A673 (cell line): ENCODE measurements around the gene ITGBL1. TPM values are rescaled to one million over a fixed set of nuclear protein-coding genes. Genes with fewer than 3 reads are reported as not detected.

ENCODE experiments used
- BruUV-seq: library from RNA; stranded (reverse); fragments of 400-500 nt; replicated peaks from 2 replicates; lab custom pipeline; 2021; lab: Mats Ljungman, UMichigan
- CTCF ChIA-PET: fragments of 300-600 bp; sonication (Branson Sonifier 250); formaldehyde crosslinking; loops from one replicate; lab custom pipeline; 2022; ENCODE audit warnings: antibody characterized with exemption; lab: Charles Lee
- POLR2A ChIA-PET: fragments of 300-600 bp; sonication (Branson Sonifier 250); formaldehyde crosslinking; loops from one replicate; lab custom pipeline; 2022; ENCODE audit warnings: antibody characterized with exemption; ENCODE audit not compliant: low non-redundant PET; lab: Charles Lee
- DNase-seq: peaks from one replicate; pipeline ENCODE4 v3.0.0-alpha.2; 2015; ENCODE audit warnings: low spot score
- H3K27ac ChIP-seq: fragments of 200-600 bp; sonication (generic); 2 replicates; pipeline ENCODE4 v1.5.1; 2016; ENCODE audit warnings: mixed run types, low read depth, mild to moderate bottlenecking, mixed read lengths, antibody characterized with exemption, low read length; ENCODE audit not compliant: poor library complexity, severe bottlenecking
- H3K27me3 ChIP-seq: fragments of 200-600 bp; sonication (generic); replicated peaks from 2 replicates; pipeline ENCODE4 v1.6.1; 2017; ENCODE audit warnings: mixed run types, low read depth, mild to moderate bottlenecking, mixed read lengths, antibody characterized with exemption, low read length; ENCODE audit not compliant: insufficient read depth, poor library complexity
- H3K36me3 ChIP-seq: fragments of 200-600 bp; sonication (generic); 2 replicates; pipeline ENCODE4 v1.6.1; 2016; ENCODE audit warnings: mixed run types, mild to moderate bottlenecking, mixed read lengths, antibody characterized with exemption, low read length; ENCODE audit not compliant: insufficient read depth, poor library complexity, severe bottlenecking
- H3K4me1 ChIP-seq: fragments of 200-600 bp; sonication (generic); 2 replicates; pipeline ENCODE4 v1.6.1; 2017; ENCODE audit warnings: mixed run types, mild to moderate bottlenecking, mixed read lengths, antibody characterized with exemption, low read length; ENCODE audit not compliant: insufficient read depth, poor library complexity, severe bottlenecking
- H3K4me3 ChIP-seq: fragments of 200-600 bp; sonication (generic); 2 replicates; pipeline ENCODE4 v1.5.1; 2016; ENCODE audit warnings: low read depth, mixed run types, mild to moderate bottlenecking, mixed read lengths, low read length; ENCODE audit not compliant: poor library complexity, severe bottlenecking
- H3K9me3 ChIP-seq: fragments of 200-600 bp; sonication (generic); 2 replicates; pipeline ENCODE4 v1.6.1; 2016; ENCODE audit warnings: mixed run types, low read depth, mild to moderate bottlenecking, mixed read lengths, antibody characterized with exemption, low read length; ENCODE audit not compliant: poor library complexity, severe bottlenecking
- CTCF ChIP-seq: fragments of 300-800, 200-600 bp; sonication (generic); conservative IDR thresholded peaks from 2 replicates; pipeline ENCODE4 v1.5.1; 2017; ENCODE audit warnings: low read depth, mild to moderate bottlenecking, antibody characterized with exemption, low read length, moderate library complexity, mixed read lengths
- EZH2 ChIP-seq: fragments of 200-600 bp; sonication (generic); IDR thresholded peaks from 2 replicates; pipeline ENCODE4 v1.6.1; 2017; ENCODE audit warnings: borderline replicate concordance, low read depth, mild to moderate bottlenecking, mixed read lengths, antibody characterized with exemption, low read length; ENCODE audit not compliant: poor library complexity, severe bottlenecking
- intact Hi-C: fragments of 100-400 bp; cut with micrococcal nuclease; formaldehyde crosslinking; loops from one replicate; pipeline ENCODE4 v1.10.0; 2022; ENCODE audit not compliant: unreplicated experiment
- total RNA-seq: library from RNA; stranded (reverse); gene quantifications from 2 replicates; pipeline ENCODE4 v1.2.3, GENCODE V29; 2021

Gene ITGBL1
- total RNA-seq, 1 experiment from 2014 or later, result 0.64 TPM

- POLR2A ChIA-PET, result no interaction called here
- Histone ChIP-seq H3K36me3 (no peaks in the 10 kb centered on the region), H3K4me3 (no peak overlapping the region), H3K9me3 (no peaks in the 10 kb centered on the region), H3K4me1 (peaks cover 7% of the 10 kb centered on the region), H3K27ac (no peak overlapping the region), H3K27me3 (no peaks in the 10 kb centered on the region)
- no peak for DNase-seq
- no TSS peak for BruUV-seq
- CTCF ChIA-PET, result no interaction called here
- intact Hi-C loops, result no loop called here
- no peak for TF ChIP-seq CTCF
- no peak for TF ChIP-seq EZH2
These were observed 251.4 kb downstream of the ITGBL1 start for GRCh38 chr13:101703838-101704237.

- CTCF ChIA-PET, result no interaction called here
- intact Hi-C loops, result no loop called here
- no peaks in the 10 kb centered on the region for H3K36me3 ChIP-seq
- H3K4me3 ChIP-seq, result no peak overlapping the region
- no TSS peak for BruUV-seq
- peak; percentile 71 for DNase-seq
- H3K9me3 ChIP-seq, result no peaks in the 10 kb centered on the region
- H3K27me3 ChIP-seq, result no peaks in the 10 kb centered on the region
- POLR2A ChIA-PET, result no interaction called here
- H3K4me1 ChIP-seq, result peaks cover 7% of the 10 kb centered on the region
- no peak overlapping the region for H3K27ac ChIP-seq
- no peak for TF ChIP-seq EZH2
- no peak for TF ChIP-seq CTCF
These were observed 254.2 kb downstream of the ITGBL1 start for GRCh38 chr13:101706651-101707050.

- peaks cover 7% of the 10 kb centered on the region for H3K4me1 ChIP-seq
- no peak overlapping the region for H3K27ac ChIP-seq
- H3K9me3 ChIP-seq, result no peaks in the 10 kb centered on the region
- no peak overlapping the region for H3K4me3 ChIP-seq
- no TSS peak for BruUV-seq
- POLR2A ChIA-PET, result no interaction called here
- no peak for DNase-seq
- TF ChIP-seq EZH2 (no peak), CTCF (no peak)
- CTCF ChIA-PET, result interaction anchor here (0.6 to 0.7 kb wide), 2 partner anchors 34 to 643 kb away, joined by 3 to 4 read pairs; no protein-coding TSS in a partner anchor
- no peaks in the 10 kb centered on the region for H3K36me3 ChIP-seq
- intact Hi-C loops, result no loop called here
- no peaks in the 10 kb centered on the region for H3K27me3 ChIP-seq
These were observed 255.2 kb downstream of the ITGBL1 start for GRCh38 chr13:101707659-101708058.
